IMR-90 (cell line): ENCODE data around the gene IL34. TPM values are rescaled to one million over a fixed set of nuclear protein-coding genes. Genes with fewer than 3 reads are reported as not detected.

Source experiments
- ATAC-seq: fragments of 200-7000 bp; cut with Tn5 transposase; 2 replicates; pipeline ENCODE4 v1.9.1; 2020; ENCODE audit warnings: low read depth, mild to moderate bottlenecking, moderate library complexity
- Bru-seq: library from RNA; stranded (reverse); fragments of 400-500 nt; gene quantifications from one replicate; lab custom pipeline; 2021; lab: Mats Ljungman, UMichigan
- BruChase-seq, 2 experiments: library from RNA; stranded (reverse); fragments of 400-500 nt; gene quantifications; one replicate each; lab custom pipeline; 2021; lab: Mats Ljungman, UMichigan
- BruUV-seq: library from RNA; stranded (reverse); fragments of 400-500 nt; replicated peaks from 2 replicates; lab custom pipeline; 2021; lab: Mats Ljungman, UMichigan
- CTCF ChIA-PET: fragments of 300-600 bp; formaldehyde crosslinking; extraction: SDS; loops from one replicate; lab custom pipeline; 2021; ENCODE audit warnings: antibody characterized with exemption; lab: Yijun Ruan, JAX
- POLR2A ChIA-PET: fragments of 300-600 bp; sonication (Branson Sonifier 250); formaldehyde crosslinking; loops from one replicate; lab custom pipeline; 2022; ENCODE audit warnings: antibody characterized with exemption; ENCODE audit not compliant: unreplicated experiment; lab: Charles Lee
- DNase-seq: peaks from one replicate; pipeline ENCODE4 v3.0.0; 2013
- H2AFZ ChIP-seq: replicated peaks from 2 replicates; pipeline ENCODE3; 2013; ENCODE audit warnings: low read length, mild to moderate bottlenecking; ENCODE audit not compliant: poor library complexity
- H2AK5ac ChIP-seq: 2 replicates; pipeline ENCODE4 v1.6.1; 2013; ENCODE audit warnings: low read depth, low read length, inconsistent platforms
- H2AK9ac ChIP-seq: replicated peaks from 2 replicates; pipeline ENCODE3; 2013; ENCODE audit warnings: mild to moderate bottlenecking, low read depth, low read length, moderate library complexity; ENCODE audit not compliant: poor library complexity
- H2BK120ac ChIP-seq: 2 replicates; pipeline ENCODE4 v1.6.1; 2013; ENCODE audit warnings: low read depth, low read length, inconsistent platforms
- H2BK15ac ChIP-seq: 3 replicates; pipeline ENCODE4 v1.6.1; 2013; ENCODE audit warnings: low read depth, low read length, inconsistent platforms
- H2BK20ac ChIP-seq: 2 replicates; pipeline ENCODE4 v1.6.1; 2013; ENCODE audit warnings: low read depth, mild to moderate bottlenecking, inconsistent platforms, low read length, moderate library complexity
- H2BK5ac ChIP-seq: 2 replicates; pipeline ENCODE4 v1.6.1; 2013; ENCODE audit warnings: mild to moderate bottlenecking, low read depth, low read length, inconsistent platforms; ENCODE audit not compliant: poor library complexity, severe bottlenecking
- H3K14ac ChIP-seq: replicated peaks from 2 replicates; pipeline ENCODE4 v1.6.1; 2013; ENCODE audit warnings: low read depth, low read length, inconsistent platforms
- H3K18ac ChIP-seq: 2 replicates; pipeline ENCODE4 v1.6.1; 2013; ENCODE audit warnings: low read depth, low read length, control low read depth
- H3K23ac ChIP-seq: 2 replicates; pipeline ENCODE4 v1.6.1; 2013; ENCODE audit warnings: low read depth, low read length, inconsistent platforms
- H3K27ac ChIP-seq: 2 replicates; pipeline ENCODE4 v1.5.1; 2013; ENCODE audit warnings: mild to moderate bottlenecking, control low read depth, low read length; ENCODE audit not compliant: insufficient read depth
- H3K27me3 ChIP-seq: 2 replicates; pipeline ENCODE4 v1.6.1; 2013; ENCODE audit warnings: low read length; ENCODE audit not compliant: control insufficient read depth, insufficient read depth
- H3K36me3 ChIP-seq: 2 replicates; pipeline ENCODE4 v1.6.1; 2013; ENCODE audit warnings: low read length, mixed read lengths; ENCODE audit not compliant: control insufficient read depth, insufficient read depth
- H3K4ac ChIP-seq: 2 replicates; pipeline ENCODE4 v1.6.1; 2013; ENCODE audit warnings: low read depth, low read length, inconsistent platforms
- H3K4me1 ChIP-seq: 2 replicates; pipeline ENCODE4 v1.6.1; 2013; ENCODE audit warnings: low read length, mixed read lengths; ENCODE audit not compliant: control insufficient read depth, insufficient read depth
- H3K4me2 ChIP-seq: 2 replicates; pipeline ENCODE4 v1.6.1; 2013; ENCODE audit warnings: low read depth, mild to moderate bottlenecking, control low read depth, low read length, moderate library complexity
- H3K4me3 ChIP-seq: 2 replicates; pipeline ENCODE4 v1.5.1; 2013; ENCODE audit warnings: low read depth, mild to moderate bottlenecking, control low read depth, low read length, moderate library complexity; ENCODE audit not compliant: insufficient read depth
- H3K56ac ChIP-seq: 2 replicates; pipeline ENCODE4 v1.6.1; 2013; ENCODE audit warnings: low read length, inconsistent platforms; ENCODE audit not compliant: insufficient read depth; ENCODE audit errors: extremely low read depth
- H3K79me1 ChIP-seq, 2 experiments: 2 replicates each; pipeline ENCODE4 v1.6.1; 2013; ENCODE audit warnings: low read length in 2 of 2, inconsistent platforms in 1 of 2, low read depth in 1 of 2
- H3K9ac ChIP-seq: 2 replicates; pipeline ENCODE4 v1.6.1; 2013; ENCODE audit warnings: low read depth, low read length, control low read depth
- H3K9me1 ChIP-seq: 2 replicates; pipeline ENCODE4 v1.6.1; 2013; ENCODE audit warnings: low read length, inconsistent platforms; ENCODE audit not compliant: insufficient read depth
- H3K9me3 ChIP-seq: 2 replicates; pipeline ENCODE4 v1.6.1; 2013; ENCODE audit warnings: low read length; ENCODE audit not compliant: control insufficient read depth, insufficient read depth
- H4K20me1 ChIP-seq: 2 replicates; pipeline ENCODE4 v1.6.1; 2013; ENCODE audit warnings: low read length, inconsistent platforms; ENCODE audit not compliant: insufficient read depth
- H4K5ac ChIP-seq: 2 replicates; pipeline ENCODE4 v1.6.1; 2013; ENCODE audit warnings: mild to moderate bottlenecking, low read depth, low read length, control low read depth
- H4K8ac ChIP-seq, 2 experiments: 2 replicates each; pipeline ENCODE4 v1.6.1; 2013; ENCODE audit warnings: low read depth in 2 of 2, low read length in 2 of 2, control low read depth in 1 of 2, inconsistent platforms in 1 of 2
- H4K91ac ChIP-seq: 2 replicates; pipeline ENCODE4 v1.6.1; 2013; ENCODE audit warnings: low read depth, low read length, inconsistent platforms; ENCODE audit not compliant: insufficient read depth
- BHLHE40 ChIP-seq: fragments of 150-350 bp; IDR thresholded peaks from 2 replicates; pipeline ENCODE4 v1.6.1; 2016; ENCODE audit warnings: mild to moderate bottlenecking, low read depth, low read length
- CEBPB ChIP-seq: IDR thresholded peaks from 2 replicates; pipeline ENCODE4 v1.6.1; 2012; ENCODE audit warnings: low read depth, low read length, improper control_type of control experiment
- CHD1 ChIP-seq: IDR thresholded peaks from 2 replicates; pipeline ENCODE4 v1.6.1; 2012; ENCODE audit warnings: low read depth, low read length, improper control_type of control experiment
- CTCF ChIP-seq: conservative IDR thresholded peaks from 2 replicates; pipeline ENCODE4 v1.5.1; 2012; ENCODE audit warnings: mild to moderate bottlenecking, low read depth, low read length, improper control_type of control experiment
- FOS ChIP-seq: fragments of 150-350 bp; IDR thresholded peaks from 2 replicates; pipeline ENCODE4 v1.6.1; 2016; ENCODE audit warnings: low read depth, low read length
- MAZ ChIP-seq: IDR thresholded peaks from 2 replicates; pipeline ENCODE4 v1.6.1; 2012; ENCODE audit warnings: low read depth, mild to moderate bottlenecking, low read length, improper control_type of control experiment, moderate library complexity, borderline replicate concordance
- WGBS, 2 experiments: methylation state at CpG; one replicate each; pipeline versions ENCODE4 v1.1.5 to v1.1.7; 2013; ENCODE audit warnings: missing lambda C conversion rate in 2 of 2; ENCODE audit not compliant: insufficient read length in 1 of 2; ENCODE audit errors: extremely low coverage in 2 of 2; 5-methylcytosine and 5-hydroxymethylcytosine counted together
- dilution Hi-C: fragments of 300-500 bp; cut with HindIII; formaldehyde crosslinking; loops from one replicate; pipeline ENCODE4 v1.14.3; 2018; ENCODE audit warnings: low sequenced_read_pairs; ENCODE audit not compliant: unreplicated experiment
- in situ Hi-C: fragments of 300-500 bp; cut with MboI; formaldehyde crosslinking; loops from 3 replicates; pipeline ENCODE4 v1.14.3; 2019; ENCODE audit warnings: low sequenced_read_pairs, inconsistent platforms, mixed read lengths
- intact Hi-C: fragments of 100-400 bp; cut with micrococcal nuclease; formaldehyde crosslinking; loops from 2 replicates; pipeline ENCODE4 v1.10.0; 2022
- long read RNA-seq: library from polyadenylated mRNA; unstranded; transcript quantifications from one replicate; pipeline ENCODE4 v2.0.0, GENCODE V29; 2021; ENCODE audit not compliant: unreplicated experiment
- polyA plus RNA-seq, 3 experiments: library from polyadenylated mRNA; depleted of rRNA; stranded (reverse); fragments of >200 nt; gene quantifications; 2 replicates each; pipeline ENCODE4 v1.2.3, GENCODE V29; 2012; ENCODE audit warnings: low replicate concordance in 1 of 3
- total RNA-seq: library from RNA; depleted of rRNA; stranded (reverse); fragments of >200 nt; gene quantifications from 2 replicates; pipeline ENCODE4 v1.2.3, GENCODE V29; 2012; rRNA removed

The IL34 gene
- total RNA-seq (1.1 and 1.3 TPM in 2 replicates), polyA plus RNA-seq (2012; rRNA removed) (2.0 and 2.5 TPM in 2 replicates), Bru-seq, nascent RNA (percentile 33 among the genes with signal in this experiment), BruChase-seq, experiment 1, labeled RNA remaining after a 6-hour chase (percentile 27 among the genes with signal in this experiment), BruChase-seq, experiment 2, labeled RNA remaining after a 2-hour chase (percentile 20 among the genes with signal in this experiment)
- polyA plus RNA-seq (2012; cell fraction: cytosol; rRNA removed), result 2.1 and 4.5 TPM in 2 replicates
- 2.3 and 2.9 TPM in 2 replicates for polyA plus RNA-seq (2012; cell fraction: nucleus; rRNA removed; ENCODE audit: low replicate concordance)
- long read RNA-seq, result 0 reads

GRCh38 chr16:70646260-70647241 lies at the start of gene IL34:
IL34 (plus strand) TSS chr16:70646559; CDS start chr16:70646948, 389 bp downstream.
- DNase-seq (no peak), ATAC-seq (no peak)
- H3K4ac ChIP-seq, result no peak within 1 kb of the TSS
- intact Hi-C loops, result no loop called here
- H2AK9ac ChIP-seq, result peak within 1 kb of the TSS; percentile 52
- H4K91ac ChIP-seq, result no peak within 1 kb of the TSS
- H3K4me1 ChIP-seq, result peaks cover 3% of the 10 kb centered on the region
- dilution Hi-C loops, result no loop called here
- no peaks in the 10 kb centered on the region for H3K9me3 ChIP-seq
- ChIA-PET POLR2A (no interaction called here), CTCF (interaction anchor here (0.5 kb wide), 1 partner anchor 10 kb away, joined by 3 read pairs; no protein-coding TSS in a partner anchor)
- no peak within 1 kb of the TSS for H2AK5ac ChIP-seq
- no peak within 1 kb of the TSS for H2BK5ac ChIP-seq
- in situ Hi-C loops, result loop anchor here (5.0 kb wide), 1 partner anchor 274 kb away; no protein-coding TSS in a partner anchor
- H2BK120ac ChIP-seq, result no peak within 1 kb of the TSS
- TF ChIP-seq FOS (no peak), CHD1 (no peak), CEBPB (no peak), BHLHE40 (no peak), CTCF (no peak), MAZ (no peak)
- no peak within 1 kb of the TSS for H4K8ac ChIP-seq
- no peak within 1 kb of the TSS for H4K5ac ChIP-seq
- no peaks in the 10 kb centered on the region for H4K20me1 ChIP-seq
- 0 out of 2 replicates have a peak, but pooled peaks cover 4% of the 10 kb centered on the region for H3K27me3 ChIP-seq
- H2BK15ac ChIP-seq, result no peak within 1 kb of the TSS
- H3K14ac ChIP-seq, result no peak within 1 kb of the TSS
- no peak within 1 kb of the TSS for H3K18ac ChIP-seq
- H3K23ac ChIP-seq, result no peak within 1 kb of the TSS
- no peak within 1 kb of the TSS for H3K4me3 ChIP-seq
- no peaks in the 10 kb centered on the region; the same call in 1 of the 2 replicates for H3K9me1 ChIP-seq
- no peak within 1 kb of the TSS for H3K4me2 ChIP-seq
- peak within 1 kb of the TSS; percentile 34 for H2AFZ ChIP-seq
- H3K9ac ChIP-seq, result no peak within 1 kb of the TSS
- no peaks in the 10 kb centered on the region for H3K79me1 ChIP-seq
- WGBS, 2 experiments, result 53% methylated on average over 7 of the region's 39 CpGs; no CpG with 5 or more reads in 1 of the 2 experiments
- no peak within 1 kb of the TSS for H3K27ac ChIP-seq
- BruUV-seq, result no TSS peak
- H3K56ac ChIP-seq, result no peak within 1 kb of the TSS
- H3K36me3 ChIP-seq, result no peaks in the 10 kb centered on the region
- no peak within 1 kb of the TSS for H2BK20ac ChIP-seq
